MCF 10A (cell line): ENCODE results near the gene TMEM232. TPM values are rescaled to one million over a fixed set of nuclear protein-coding genes. Genes with fewer than 3 reads are reported as not detected.

Experiments used
- BruUV-seq: library from RNA; stranded (reverse); fragments of 400-500 nt; replicated peaks from 2 replicates; lab custom pipeline; 2021; lab: Mats Ljungman, UMichigan
- CTCF ChIA-PET: fragments of 300-600 bp; sonication (Branson Sonifier 250); formaldehyde crosslinking; extraction: SDS; loops from one replicate; lab custom pipeline; 2021; ENCODE audit warnings: antibody characterized with exemption, inconsistent platforms; lab: Yijun Ruan, JAX
- POLR2A ChIA-PET: fragments of 300-600, 350-650 bp; sonication (Branson Sonifier 250); formaldehyde crosslinking; extraction: SDS; loops from one replicate; lab custom pipeline; 2020; ENCODE audit warnings: antibody characterized with exemption, inconsistent platforms; lab: Yijun Ruan, JAX
- DNase-seq: peaks from one replicate; pipeline ENCODE4 v3.0.0-alpha.2; 2018; ENCODE audit not compliant: unreplicated experiment
- H3K27ac Mint-ChIP-seq: one replicate; pipeline ENCODE4 v1.8.0; 2022; ENCODE audit warnings: mild to moderate bottlenecking, low read depth, mixed read lengths; ENCODE audit not compliant: unreplicated experiment
- H3K27me3 Mint-ChIP-seq: one replicate; pipeline ENCODE4 v1.8.0; 2022; ENCODE audit warnings: mixed read lengths; ENCODE audit not compliant: insufficient read depth, unreplicated experiment
- H3K36me3 Mint-ChIP-seq: one replicate; pipeline ENCODE4 v1.8.0; 2022; ENCODE audit warnings: mild to moderate bottlenecking, moderate library complexity, mixed read lengths; ENCODE audit not compliant: insufficient read depth, unreplicated experiment
- H3K4me1 Mint-ChIP-seq: one replicate; pipeline ENCODE4 v1.8.0; 2022; ENCODE audit warnings: mixed read lengths; ENCODE audit not compliant: insufficient read depth, unreplicated experiment
- H3K4me3 Mint-ChIP-seq: one replicate; pipeline ENCODE4 v1.8.0; 2022; ENCODE audit warnings: mild to moderate bottlenecking, moderate library complexity, mixed read lengths; ENCODE audit not compliant: unreplicated experiment
- H3K9me3 Mint-ChIP-seq: one replicate; pipeline ENCODE4 v1.8.0; 2022; ENCODE audit warnings: mixed read lengths; ENCODE audit not compliant: unreplicated experiment
- CTCF ChIP-seq: fragments of 200-600 bp; IDR thresholded peaks from one replicate; pipeline ENCODE4 v1.8.0; 2022; ENCODE audit warnings: antibody characterized with exemption, mild to moderate bottlenecking; ENCODE audit not compliant: unreplicated experiment
- intact Hi-C: fragments of 100-400 bp; cut with micrococcal nuclease; formaldehyde crosslinking; loops from 2 replicates; pipeline ENCODE4 v1.14.1; 2022
- total RNA-seq: library from RNA; stranded (reverse); gene quantifications from 2 replicates; pipeline ENCODE4 v1.2.3, GENCODE V29; 2022

Gene TMEM232
- total RNA-seq, 1 experiment from 2014 or later = 2.8 TPM

GRCh38 chr5:110616009-110616408 is 110.5 kb downstream of the TMEM232 start:
- ChIA-PET POLR2A (no interaction called here), CTCF (no interaction called here)
- Mint-ChIP-seq H3K36me3 (no peaks in the 10 kb centered on the region), H3K27ac (no peak overlapping the region), H3K27me3 (peaks cover 14% of the 10 kb centered on the region), H3K9me3 (no peaks in the 10 kb centered on the region), H3K4me3 (no peak overlapping the region), H3K4me1 (no peaks in the 10 kb centered on the region)
- no TSS peak for BruUV-seq
- no peak for DNase-seq
- intact Hi-C loops = no loop called here
- TF ChIP-seq CTCF = no peak

GRCh38 chr5:110612794-110613247 is 113.7 kb downstream of the TMEM232 start:
- no peak for TF ChIP-seq CTCF
- Mint-ChIP-seq H3K4me3 (no peak overlapping the region), H3K36me3 (no peaks in the 10 kb centered on the region), H3K27me3 (peaks cover 35% of the 10 kb centered on the region), H3K4me1 (no peaks in the 10 kb centered on the region), H3K9me3 (no peaks in the 10 kb centered on the region), H3K27ac (no peak overlapping the region)
- DNase-seq = no peak
- BruUV-seq = no TSS peak
- intact Hi-C loops = no loop called here
- ChIA-PET CTCF (no interaction called here), POLR2A (no interaction called here)

GRCh38 chr5:110611817-110612216 is 114.7 kb downstream of the TMEM232 start:
- DNase-seq = no peak
- POLR2A ChIA-PET = no interaction called here
- no peak overlapping the region for H3K4me3 Mint-ChIP-seq
- CTCF ChIA-PET = no interaction called here
- BruUV-seq = no TSS peak
- H3K4me1 Mint-ChIP-seq = no peaks in the 10 kb centered on the region
- no peak for TF ChIP-seq CTCF
- no peaks in the 10 kb centered on the region for H3K9me3 Mint-ChIP-seq
- H3K27me3 Mint-ChIP-seq = peaks cover 35% of the 10 kb centered on the region
- intact Hi-C loops = no loop called here
- H3K27ac Mint-ChIP-seq = no peak overlapping the region
- no peaks in the 10 kb centered on the region for H3K36me3 Mint-ChIP-seq

GRCh38 chr5:110594866-110595265 is 131.6 kb downstream of the TMEM232 start:
- Mint-ChIP-seq H3K4me3 (no peak overlapping the region), H3K27ac (no peak overlapping the region), H3K4me1 (no peaks in the 10 kb centered on the region), H3K36me3 (no peaks in the 10 kb centered on the region), H3K27me3 (peaks cover 21% of the 10 kb centered on the region), H3K9me3 (peaks cover 10% of the 10 kb centered on the region)
- intact Hi-C loops = no loop called here
- no peak for TF ChIP-seq CTCF
- ChIA-PET CTCF (interaction anchor here (1.1 kb wide), 1 partner anchor 42 kb away, joined by 4 read pairs; no protein-coding TSS in a partner anchor), POLR2A (no interaction called here)
- BruUV-seq = no TSS peak
- no peak for DNase-seq
